ENCODE results near the gene ALOX15.
"Not testable (repeated sequence)": the region's sequence is repeated elsewhere in the genome, so short reads cannot be mapped to it uniquely, and the experiment has no call there.

ALOX15 gene

GRCh38 chr17:4590981-4591453 lies 50.5 kb downstream of the ALOX15 start:
- no peak for DNase-seq

DNA sequence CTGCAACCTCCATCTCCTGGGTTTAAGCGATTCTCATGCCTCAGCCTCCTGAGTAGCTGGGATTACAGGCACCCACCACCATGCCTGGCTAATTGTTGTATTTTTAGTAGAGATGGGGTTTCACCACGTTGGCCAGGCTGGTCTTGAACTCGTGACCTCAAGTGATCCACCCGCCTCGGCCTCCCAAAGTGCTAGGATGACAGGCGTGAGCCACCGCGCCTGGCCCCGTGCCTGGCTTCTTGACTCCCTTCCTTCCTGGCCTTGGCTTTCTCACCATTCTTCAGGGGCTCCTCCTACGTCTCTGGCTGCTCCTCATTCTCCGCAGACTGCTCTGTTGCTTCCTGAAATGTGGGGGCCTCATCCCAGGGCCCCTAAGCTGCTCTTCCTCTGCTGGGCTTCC lies 51.4 kb downstream of the ALOX15 start:
- DNase-seq, result not testable (repeated sequence)

GRCh38 chr17:4588898-4589625 lies 52.4 kb downstream of the ALOX15 start:
- no peak for DNase-seq

- no peak for DNase-seq
Observed at GRCh38 chr17:4588391-4588790, 53.1 kb downstream of the ALOX15 start.

DNA sequence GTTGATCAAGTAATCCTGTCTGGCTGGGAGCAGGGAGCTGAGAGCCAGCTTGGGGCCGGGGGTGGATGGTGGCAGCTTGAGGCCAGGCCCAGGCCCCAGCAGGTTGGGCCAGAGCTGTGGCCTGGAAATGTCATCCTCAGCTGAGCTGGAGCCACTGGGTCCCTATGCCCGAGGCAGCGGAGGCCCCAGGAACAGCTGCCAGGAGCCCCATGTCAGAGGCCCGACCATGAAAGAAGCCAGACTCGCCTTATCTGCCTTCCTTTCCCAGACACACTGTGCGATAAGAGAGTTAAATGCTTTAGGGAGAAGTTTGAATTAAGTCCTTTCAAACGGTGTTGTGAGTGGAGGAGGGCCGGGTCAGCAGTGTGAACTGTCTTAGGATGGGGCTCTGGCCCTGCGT lies 53.7 kb downstream of the ALOX15 start:
- no peak for DNase-seq

DNA sequence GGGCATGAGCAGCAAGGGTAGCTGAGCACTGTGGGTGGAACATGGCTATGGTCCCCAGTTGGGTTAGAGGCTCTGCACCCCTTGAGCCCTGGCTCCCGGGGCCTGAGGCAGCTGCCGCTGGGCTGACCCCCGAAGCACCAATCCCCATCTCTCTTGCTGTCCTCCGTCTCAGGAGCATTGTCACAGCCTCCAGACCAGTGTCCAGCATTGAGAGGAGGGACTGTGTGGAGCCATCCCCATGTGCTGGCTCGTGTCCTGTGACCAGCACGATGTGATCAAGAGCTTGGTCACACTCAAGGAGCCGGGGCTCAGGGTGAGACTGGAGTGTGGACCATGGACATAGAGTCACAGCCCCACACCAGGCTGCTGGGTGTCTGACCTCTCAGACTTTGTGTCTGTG lies 54.3 kb downstream of the ALOX15 start:
- DNase-seq, result no peak

DNA sequence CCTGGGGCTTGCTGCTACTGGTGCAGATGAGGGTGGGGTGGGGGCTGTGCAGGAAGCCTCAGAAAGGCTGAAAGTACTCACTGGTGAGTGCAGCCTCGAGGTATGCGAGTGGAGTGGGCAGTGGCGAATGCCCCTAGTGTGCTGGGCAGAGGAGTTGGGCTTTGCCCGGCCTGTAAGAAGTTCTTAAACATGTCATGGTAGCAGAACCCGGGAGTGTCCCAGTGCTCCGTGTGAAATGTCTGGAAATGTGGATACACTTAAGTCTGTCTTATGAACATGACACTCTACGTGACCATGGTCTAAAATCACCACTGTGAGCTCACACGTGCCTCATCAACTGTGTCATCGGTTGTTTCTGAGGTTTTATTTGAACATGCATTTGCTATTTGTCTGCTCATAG lies 55.4 kb downstream of the ALOX15 start:
- DNase-seq, result no peak

DNA sequence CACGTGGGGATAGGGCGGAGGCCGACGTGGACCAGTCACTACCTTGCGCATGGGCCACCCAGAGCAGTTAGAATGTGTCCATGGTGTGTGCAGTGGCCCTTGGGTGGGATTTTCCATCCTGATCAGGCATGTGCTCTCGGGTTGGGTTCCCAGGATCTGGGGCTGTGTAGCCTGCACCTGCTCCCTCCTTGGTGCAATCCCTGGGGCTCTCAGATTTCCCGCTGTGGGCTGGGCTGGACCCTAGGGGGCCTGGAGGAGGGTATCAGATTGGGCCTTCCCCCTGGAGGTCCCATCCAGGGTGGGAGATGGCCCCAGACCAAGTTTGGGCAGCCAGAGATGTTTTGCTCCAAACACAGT lies 55.9 kb downstream of the ALOX15 start:
- DNase-seq, result no peak

DNA sequence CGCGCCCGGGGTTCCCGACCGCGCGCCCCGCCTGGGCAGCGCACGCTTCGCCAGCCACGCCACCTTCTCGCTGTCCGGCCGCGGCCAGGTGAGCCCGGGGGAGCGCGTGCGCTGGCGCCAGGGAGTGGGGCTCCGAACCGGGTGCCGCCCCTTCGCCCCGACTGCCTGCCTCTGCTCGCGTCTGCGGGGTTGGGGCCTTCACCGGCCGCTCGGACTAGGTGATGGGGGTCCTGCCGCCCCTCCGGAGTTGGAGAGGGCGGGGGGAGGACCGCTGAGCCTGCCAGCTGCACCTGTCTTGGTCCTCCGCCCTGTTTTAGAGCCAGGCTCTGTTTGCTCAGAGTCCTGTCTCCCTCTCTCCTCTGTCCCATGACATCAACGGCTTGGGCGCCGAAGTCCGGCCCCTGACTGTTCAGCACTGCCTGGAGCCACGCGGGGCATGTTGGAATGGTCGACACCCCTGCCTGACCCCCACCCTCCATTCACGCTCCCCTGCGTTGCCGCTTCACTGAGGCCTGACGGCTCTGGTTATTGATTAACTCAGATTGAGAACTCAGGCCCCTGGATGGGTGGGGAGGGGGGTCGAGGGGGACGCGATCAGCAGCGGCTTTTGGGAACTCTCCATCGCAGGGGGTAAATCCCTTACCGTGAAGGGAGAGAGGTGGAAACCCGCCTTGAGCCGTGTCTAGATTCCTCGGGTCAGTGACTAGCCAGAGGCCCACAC lies 56.4 kb downstream of the ALOX15 start:
- DNase-seq, result no peak

GRCh38 chr17:4584101-4584916 lies 57.2 kb downstream of the ALOX15 start, which contains the start of gene SMTNL2:
TSS of gene SMTNL2 (plus strand) at chr17:4584529. CDS start at chr17:4584606, 77 bp downstream.
- no peak for DNase-seq

- no peak for DNase-seq
Observed at GRCh38 chr17:4583782-4584100, 57.7 kb downstream of the ALOX15 start.

DNA sequence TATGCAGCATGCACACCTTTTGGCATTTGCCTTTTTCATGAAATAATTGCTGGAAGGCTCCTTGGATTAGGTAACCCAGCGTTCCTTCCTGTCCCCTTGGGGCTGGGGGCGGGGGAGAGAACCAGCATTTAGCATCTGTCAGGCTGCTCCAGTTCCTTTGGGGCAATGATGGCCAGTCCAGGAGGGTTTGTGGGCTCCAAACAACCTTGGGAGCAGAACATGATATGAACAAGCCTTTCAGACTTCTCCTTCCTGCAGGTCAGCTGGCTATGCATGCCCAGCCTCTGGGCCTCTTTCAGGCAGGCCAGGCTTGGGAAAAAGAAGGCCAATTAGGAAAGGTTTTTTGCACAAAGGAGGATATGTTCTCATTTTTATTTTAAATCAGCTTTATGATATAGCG lies 58.3 kb downstream of the ALOX15 start:
- no peak for DNase-seq

DNA sequence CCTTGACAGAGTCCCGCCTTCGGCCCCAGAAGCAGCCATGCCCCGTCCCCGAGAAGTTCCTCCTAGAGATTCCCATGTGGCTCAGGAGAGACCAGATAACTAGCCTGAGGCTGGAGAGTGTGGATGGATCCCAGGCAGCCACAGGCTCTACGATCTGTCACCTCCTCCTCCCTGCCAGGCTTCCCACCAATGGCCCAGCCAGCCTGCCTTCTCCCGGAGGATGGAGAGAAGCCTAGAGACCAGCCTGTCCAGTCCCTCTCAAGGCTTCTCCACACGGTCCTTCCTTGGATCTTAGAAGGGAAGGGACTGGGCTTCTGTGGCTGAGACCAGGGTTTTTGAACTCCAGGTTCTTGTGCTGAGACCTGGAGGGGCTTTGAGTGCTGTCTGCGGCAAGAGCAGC lies 58.8 kb downstream of the ALOX15 start:
- no peak for DNase-seq

- no peak for DNase-seq
Observed at GRCh38 chr17:4582101-4582501, 59.4 kb downstream of the ALOX15 start.
